Measurements from ENCODE around the gene STRC.
"Not testable (repeated sequence)": the region's sequence is repeated elsewhere in the genome, so short reads cannot be mapped to it uniquely, and the experiment has no call there.

Gene STRC

DNA sequence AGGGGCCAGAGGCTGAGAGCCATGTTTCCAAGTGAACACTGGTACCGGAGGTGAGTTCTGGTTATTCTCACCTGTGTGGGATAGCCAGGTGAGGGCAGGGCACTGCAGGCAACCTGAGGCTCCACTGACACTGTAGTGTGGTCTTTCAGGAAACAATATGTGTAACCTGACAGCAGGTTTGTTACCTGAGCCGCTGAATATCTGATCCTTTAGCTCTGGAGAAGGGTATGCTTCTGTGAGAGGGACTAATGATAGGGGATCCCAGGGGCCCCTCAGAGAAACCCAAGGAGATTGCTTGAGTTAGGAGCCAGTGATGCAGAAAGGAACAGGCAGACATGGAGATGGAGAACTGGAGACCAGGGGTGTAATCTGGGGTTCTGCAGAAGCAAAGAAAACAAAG, at the start of gene STRC:
Gene STRC (minus strand): TSS at position 101 of the 400 bp plus-strand sequence. CDS start 78 bp downstream, at position 23.
- not testable (repeated sequence) for DNase-seq

DNA sequence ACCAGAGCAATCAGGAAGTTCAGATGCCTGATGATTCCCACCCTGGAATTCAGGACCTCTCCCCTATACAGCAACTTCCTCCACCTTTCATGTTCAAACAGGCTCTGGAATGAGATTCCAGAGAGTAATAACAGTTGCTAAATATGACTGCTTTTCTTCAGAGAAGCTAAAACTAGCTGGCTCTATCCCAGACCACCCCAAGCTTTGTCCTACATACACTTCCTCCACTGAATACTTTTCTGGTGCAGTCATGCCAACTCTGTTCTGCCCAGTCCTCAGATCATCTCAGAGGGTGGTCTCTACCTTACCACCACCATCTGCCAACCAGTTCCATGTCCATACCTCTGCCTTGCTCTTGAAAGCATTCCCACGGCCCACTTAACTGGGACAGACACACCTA, 47.6 kb upstream of the STRC start:
- DNase-seq = not testable (repeated sequence)

DNA sequence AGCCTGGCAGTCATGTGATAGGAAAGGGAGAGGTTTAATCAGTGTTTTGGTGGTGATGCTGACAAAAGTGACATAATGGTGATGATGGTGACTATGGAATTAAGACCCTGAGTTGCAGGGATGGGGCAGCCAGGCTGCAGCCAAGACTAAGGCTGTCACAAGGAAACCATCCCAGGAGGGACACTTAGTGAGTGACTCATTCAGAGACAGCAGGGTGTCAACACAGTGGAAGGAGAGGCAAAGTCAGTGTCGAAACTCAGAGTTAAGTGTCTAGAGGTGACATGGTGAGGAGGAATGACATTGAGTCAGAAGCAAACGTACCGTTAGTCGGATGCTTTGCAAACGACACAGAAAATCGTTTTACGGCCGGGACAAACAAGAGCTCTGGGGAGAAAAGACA, 44.7 kb upstream of the STRC start:
- DNase-seq = not testable (repeated sequence)

DNA sequence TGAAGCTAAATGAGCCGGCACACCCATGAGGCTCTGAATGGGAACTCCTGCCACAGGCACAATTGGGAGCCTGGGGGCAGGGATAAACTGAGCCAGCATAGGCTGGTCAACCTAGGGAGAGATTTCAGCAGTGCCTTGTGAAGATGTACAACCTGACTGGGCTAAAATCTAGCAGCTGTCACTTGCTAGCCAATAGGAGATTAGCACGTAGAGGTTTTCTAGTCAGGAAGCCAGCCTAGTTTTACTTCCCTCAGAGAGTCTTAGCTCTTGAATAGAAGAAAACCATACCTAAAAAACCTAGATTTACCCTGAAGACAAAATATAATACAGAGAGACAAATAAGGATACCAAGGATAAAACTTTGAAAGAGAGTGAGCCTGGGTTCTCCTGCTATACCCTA, 43.7 kb upstream of the STRC start:
- not testable (repeated sequence) for DNase-seq

DNA sequence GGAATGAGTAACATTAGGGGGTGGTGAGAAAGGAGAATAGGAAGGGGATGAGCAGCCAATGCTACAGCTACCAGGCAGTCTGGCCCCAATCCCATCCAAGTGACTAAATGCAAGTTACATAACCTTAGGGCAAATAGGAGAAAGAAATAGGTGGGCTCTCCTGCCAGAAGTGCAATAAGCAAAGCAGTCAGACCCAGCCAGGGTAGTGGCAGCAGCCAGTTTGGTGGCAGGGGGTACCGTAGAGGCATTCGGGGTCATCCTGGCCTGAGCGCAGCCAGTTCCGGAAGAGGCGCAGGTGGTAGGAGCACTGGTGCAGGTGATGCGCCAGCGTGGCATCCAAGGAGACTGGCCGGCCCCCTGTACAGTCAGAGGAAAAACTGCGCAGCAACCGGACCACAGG, 41.1 kb upstream of the STRC start:
- not testable (repeated sequence) for DNase-seq

DNA sequence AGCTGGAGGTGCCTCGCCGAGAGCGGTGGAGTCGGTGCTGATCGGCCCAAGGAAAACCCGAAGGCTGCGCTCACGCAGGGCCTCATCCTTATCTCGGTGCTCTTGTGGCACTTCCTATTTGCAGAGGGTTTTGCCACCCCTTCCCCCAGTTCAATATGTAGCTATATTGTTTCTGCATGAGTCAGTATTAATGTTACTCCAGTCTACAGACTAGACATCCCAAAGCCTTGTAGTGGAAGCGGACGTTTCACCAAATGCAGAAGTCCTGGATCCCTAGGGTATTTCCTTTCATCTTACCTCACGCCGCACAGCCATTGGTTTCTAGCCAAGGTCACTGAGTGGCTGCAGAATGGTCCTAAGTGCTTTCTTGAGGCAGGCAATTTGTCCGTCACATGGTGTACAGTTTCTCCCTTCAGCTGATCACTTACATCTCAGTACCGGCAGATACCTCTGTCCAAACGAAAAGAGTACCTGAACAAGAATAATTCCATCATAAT, 30.9 kb upstream of the STRC start:
- DNase-seq = not testable (repeated sequence)

DNA sequence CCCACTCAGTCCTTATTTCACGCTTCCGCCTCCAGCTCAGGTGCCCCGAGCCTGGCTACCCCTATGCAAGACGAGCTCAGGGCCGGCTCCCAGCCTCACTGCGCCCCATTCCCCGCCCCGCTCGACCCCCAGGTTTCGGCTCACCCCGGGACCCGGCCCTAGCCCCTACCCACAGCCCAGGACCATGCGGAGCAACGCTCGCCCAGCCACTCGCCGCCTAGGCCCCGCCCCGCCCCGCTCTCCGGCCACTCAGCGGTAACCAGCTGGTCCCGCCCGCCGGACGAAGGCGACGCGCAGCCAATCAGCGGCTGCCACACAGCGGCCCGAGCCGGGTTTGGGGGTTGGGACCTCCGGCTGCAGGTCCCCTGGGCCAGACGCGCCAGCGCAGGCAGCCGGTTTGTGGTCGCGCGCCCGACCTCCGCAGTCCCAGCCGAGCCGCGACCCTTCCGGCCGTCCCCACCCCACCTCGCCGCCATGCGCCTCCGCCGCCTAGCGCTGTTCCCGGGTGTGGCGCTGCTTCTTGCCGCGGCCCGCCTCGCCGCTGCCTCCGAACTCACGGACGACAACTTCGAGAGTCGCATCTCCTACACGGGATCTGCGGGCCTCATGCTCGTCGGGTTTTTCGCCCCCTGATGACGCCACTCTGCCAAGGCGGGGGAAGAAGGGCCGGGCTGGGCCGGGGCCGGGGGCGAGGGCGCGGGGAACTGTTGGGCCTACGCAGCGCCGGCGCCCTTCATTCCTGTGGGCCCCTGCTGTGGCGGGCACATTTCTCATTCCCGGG, 30.2 kb upstream of the STRC start, which contains the start of gene CATSPER2:
Gene CATSPER2 (minus strand): TSS at position 196 of the 781 bp plus-strand sequence. CDS start 783 bp downstream, outside the sequence.
- DNase-seq = no peak

DNA sequence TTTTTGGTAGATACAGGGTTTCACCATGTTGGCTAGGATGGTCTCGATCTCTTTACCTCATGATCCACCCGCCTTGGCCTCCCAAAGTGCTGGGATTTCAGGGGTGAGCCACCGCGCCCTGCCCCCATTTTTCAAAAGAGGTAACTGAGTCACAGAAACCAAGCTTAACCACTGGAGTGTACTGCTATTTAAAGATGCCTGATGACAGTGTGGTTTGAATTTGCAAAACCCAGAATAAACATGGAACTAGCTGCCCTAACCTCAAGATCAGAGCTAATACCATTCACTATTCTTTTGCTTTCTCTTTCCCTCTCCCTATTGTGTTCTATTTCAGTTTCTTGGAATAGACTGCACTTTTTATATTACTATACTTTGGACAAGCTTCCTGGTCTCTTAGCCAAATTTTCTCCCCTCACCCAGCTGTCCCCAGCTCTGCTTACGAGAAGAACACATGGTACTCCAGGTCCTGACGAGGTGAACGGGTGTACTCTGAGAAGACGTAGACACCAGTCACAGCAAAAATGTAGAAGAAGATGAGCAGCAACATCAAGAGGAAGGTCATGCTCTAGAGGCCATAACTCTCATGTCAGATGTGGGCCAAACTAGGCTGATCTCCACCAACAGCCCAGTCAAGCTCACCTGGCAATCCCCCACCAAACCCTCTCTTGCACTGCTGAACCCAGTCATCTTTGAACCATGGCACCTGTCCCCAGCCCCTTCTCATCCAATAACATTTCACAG, 20.0 kb upstream of the STRC start:
- DNase-seq = not testable (repeated sequence)

DNA sequence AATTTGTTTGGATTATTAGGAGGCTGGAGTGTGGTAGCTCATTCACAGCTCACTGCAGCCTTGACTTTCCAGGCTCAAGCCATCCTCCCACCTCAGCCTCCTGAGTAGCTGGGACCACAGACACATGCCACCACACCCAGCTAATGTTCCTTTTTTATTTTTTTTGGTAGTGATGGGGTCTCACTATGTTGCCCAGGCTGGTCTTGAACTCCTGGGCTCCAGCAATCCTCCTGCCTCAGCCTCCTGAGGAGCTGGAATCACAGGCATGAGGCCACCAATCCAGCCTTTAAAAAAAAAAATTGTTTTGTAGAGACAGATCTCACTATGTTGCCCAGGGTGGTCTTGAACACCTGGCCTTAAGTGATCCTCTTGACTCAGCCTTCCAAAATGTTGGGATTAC, 8.3 kb upstream of the STRC start:
- DNase-seq = not testable (repeated sequence)

DNA sequence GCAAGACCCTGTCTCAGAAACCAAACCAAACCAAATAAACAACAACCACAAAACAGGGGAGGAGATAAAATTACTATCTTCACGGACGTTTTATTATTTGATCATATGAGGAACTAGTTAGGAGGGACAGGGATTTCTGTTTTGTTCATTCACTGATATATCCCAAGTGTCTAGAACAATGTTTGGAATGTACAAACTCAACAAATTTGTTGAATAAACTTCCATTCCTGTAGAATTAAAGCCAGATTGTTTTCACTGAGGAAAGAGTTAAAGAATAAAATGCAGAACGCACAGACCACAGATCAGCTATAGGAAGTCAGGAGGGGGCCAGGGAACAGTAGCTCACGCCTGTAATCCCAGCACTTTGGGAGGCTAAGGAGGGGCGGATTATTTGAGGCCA, 6.5 kb upstream of the STRC start:
- DNase-seq = no peak

DNA sequence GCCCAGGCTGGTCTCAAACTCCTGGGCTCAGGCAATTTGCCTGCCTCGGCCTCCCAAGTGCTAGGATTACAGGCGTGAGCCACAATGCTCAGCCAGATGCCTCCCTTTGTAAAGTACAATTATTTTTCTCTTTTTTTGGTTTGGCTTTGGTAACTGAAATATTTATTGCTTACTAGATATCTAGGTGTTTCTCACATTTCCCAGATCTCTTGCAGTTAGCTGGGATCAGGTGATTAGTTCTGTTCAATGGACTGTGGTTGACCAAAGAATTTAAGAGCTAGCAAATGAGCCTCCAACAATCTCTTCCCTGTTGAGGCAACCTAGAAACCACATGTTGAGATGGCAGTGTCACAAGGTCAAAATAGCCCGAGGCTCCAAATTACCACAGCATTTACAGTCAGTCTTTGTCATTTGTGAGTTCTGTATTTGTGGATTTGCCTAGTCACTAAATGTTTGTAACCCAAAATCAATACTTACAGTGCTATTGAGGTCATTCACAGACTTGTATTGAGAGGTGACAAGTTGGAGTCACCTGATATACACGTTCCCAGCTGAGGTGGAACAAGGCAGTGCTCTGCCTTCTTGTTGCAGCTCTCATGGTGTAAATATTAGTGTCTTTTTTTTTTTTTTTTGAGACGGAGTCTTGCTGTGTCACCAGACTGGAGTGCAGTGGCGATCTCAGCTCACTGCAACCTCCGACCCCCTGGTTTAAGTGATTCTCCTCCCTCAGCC, 3.6 kb upstream of the STRC start:
- not testable (repeated sequence) for DNase-seq

DNA sequence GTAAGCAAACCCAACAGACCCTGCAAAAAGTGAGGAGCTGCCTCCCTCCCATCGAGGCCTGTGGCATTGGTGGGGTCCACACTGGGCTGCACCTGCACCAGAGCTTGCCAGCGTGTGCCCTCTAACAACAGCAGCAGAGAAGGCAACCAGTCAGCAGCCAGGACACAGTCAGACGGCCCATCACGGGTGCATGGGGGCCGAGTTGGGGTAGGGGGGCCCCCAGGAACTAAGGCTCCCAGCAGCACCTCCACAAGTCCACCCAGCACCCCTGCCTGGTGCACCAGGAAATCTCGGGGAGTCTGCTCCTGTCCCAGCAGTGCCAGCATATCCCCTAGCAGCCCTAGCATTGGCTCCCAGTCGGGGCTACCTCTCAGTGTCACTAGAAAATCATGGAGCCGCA, 850 bp downstream of the STRC start:
- not testable (repeated sequence) for DNase-seq

DNA sequence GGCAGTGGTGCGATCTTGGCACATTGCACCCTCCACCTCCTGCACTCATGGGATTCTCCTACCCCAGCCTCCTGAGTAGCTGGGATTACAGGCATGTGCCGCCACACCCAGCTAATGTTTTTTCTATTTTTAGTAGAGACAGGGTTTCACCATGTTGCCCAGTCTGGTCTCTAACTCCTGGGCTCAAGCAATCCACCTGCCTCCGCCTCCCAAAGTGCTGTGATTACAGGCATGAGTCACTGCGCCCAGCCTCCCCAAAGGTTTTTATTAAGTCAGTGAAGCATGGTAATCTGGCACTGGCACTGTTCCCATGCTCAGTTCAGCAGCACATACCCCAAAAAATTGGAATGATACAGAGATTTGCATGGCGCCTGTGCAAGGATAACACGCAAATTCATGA, 16.4 kb downstream of the STRC start:
- not testable (repeated sequence) for DNase-seq

DNA sequence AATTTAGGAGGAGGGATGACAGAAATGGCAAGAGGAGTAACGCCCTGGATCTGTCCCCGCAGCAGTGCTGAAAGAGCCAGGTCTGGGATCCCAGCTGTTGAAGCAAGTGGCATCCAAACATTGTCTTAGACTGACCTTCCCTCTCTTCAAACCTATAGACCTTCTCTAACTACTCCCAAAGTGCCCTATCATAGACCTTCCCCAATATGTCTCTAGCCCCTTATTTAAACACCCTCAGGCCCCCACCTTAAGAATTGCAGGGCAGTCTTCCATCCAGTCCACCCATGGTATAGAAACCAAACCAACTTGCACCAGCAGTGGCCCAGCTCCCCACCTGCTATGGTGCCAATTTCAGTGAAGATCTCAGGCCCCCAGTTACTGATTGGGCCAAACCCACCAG, 18.4 kb downstream of the STRC start:
- not testable (repeated sequence) for DNase-seq

DNA sequence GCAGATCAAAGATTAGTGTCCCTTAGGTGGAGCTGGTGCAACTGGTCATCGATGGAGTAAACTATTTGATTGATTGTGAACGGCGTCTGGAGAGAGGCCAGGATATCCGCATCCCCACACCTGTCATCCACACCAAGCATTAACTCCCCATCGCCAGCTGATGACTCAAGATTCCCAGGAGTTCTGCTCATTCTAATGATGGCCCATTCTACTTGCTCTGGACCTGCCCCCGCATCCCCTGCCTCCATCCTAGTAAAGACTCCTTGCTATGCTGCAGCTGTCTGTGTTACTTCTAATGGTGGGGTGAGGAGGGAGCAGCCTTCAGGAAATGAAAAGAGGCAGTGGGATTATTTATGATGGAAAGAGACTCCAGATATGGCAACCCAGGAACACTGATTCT, 19.5 kb downstream of the STRC start:
- not testable (repeated sequence) for DNase-seq

DNA sequence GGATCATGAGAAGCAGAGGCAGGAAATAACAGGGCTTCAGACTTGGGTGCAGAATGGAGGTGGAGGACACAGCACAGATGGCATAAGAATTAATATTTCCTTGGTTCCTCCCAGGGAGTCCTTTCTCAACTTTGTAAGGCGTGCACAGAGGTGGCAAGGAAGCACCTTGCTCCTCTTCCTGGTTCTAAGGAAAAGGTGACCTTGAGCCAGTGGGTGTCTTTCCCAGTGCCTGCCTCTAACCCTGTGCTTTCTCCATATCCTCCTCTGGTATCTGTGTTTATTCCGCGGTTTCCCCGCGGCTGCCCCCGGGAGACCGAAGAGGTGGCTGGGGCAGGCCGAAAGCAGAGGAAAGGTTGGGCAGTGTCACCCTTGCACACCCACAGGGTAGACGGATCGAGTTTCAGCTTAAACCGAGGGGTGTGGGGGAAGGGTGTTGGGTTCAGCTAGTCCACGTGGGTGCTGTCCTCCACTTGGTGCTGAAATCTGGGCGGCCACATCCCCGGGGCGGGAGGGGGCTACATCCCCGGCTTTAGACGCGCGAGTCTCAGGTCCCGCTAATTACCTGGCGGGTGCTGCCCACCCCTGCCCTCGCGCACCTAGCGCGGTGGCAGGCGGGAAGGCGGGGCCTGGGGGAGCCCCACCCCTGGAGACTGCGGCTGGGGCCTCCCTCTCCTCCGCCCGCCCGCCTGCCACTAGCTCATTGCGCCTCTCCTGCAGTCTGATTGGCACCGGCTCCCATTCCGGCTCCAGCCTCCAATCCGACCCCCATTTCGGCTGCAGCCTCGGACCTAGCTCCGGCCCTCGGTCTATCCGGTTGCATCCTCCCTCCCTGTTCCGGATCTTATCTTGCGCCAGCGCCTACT, 25.0 kb downstream of the STRC start, which contains the start of gene CKMT1B:
Gene CKMT1B (plus strand): TSS at position 700 of the 863 bp plus-strand sequence. CDS start 192 bp downstream, outside the sequence.
- DNase-seq = not testable (repeated sequence)

DNA sequence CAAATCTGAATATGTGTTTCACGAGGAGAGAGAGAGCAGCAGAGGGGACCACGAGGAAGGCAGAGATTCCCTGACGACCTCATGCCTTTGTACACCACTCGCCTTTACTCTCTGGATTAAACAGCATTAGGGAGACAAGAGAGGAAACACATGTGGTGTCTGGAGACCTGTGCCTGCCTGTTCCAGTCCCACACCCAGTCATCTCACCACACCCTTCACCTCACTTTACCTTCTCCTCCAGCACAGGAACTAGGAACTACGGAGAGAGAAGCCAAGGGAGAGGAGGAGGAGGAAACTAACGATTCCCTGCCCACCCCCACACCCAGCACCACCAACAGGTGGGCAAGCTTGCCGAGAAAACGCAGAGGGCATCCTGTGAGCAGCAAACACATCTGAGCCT, 25.8 kb downstream of the STRC start:
- DNase-seq = not testable (repeated sequence)

DNA sequence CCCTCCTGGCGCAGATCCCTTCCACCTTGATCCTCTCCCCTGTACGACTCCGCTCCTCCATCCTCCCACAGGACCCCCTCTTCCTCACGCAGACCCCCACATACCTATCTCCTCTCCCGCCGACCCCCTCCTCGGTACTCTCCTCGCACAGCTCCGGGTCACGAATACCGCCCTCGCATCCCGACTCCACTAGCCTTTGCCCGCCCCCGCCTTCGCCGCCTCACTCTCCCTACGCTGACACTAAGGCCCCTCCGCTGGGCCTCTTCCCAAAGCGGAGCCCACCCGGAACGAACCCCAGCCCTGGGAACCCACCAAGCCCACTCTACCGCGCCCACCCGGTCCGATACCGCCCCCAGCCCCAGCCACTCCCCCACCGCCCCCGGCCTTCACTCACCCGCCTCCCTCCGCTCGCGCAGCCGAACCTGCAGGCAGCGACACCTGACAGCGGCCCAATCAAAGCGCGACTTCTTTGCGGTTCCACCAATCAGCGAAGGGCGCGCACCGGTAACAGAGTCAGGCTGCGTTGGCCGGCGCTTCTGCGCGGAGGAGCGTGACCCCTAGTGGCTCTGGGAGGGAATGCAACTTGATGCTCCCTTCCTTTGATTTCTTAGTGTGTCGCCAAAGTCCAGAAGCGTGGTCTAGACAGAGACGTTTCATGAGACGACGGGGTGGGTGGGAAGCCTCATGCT, 28.7 kb downstream of the STRC start, which contains the start of gene PPIP5K1:
Gene PPIP5K1 (minus strand): TSS at position 431 of the 689 bp plus-strand sequence. CDS start 5,704 bp downstream, outside the sequence.
- not testable (repeated sequence) for DNase-seq

DNA sequence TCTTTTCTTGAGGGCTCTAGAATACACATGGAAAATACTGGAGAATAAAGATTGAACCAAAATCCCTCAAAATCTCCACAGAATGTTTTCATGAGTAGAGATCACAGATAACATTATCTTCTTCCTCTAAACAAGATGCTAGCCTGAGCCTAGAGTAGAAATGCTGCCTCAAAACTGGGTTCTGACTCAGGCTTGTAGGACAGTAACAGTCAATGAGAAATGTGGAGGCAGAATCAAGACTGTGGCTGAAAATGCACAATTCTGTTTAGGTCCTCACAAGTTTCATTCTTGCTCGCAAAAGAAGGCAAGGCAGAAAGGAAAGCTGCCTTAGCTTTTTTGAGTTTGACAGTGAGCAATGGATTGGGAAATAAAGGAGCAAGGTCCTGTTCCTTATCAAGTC, 44.0 kb downstream of the STRC start:
- DNase-seq = not testable (repeated sequence)

DNA sequence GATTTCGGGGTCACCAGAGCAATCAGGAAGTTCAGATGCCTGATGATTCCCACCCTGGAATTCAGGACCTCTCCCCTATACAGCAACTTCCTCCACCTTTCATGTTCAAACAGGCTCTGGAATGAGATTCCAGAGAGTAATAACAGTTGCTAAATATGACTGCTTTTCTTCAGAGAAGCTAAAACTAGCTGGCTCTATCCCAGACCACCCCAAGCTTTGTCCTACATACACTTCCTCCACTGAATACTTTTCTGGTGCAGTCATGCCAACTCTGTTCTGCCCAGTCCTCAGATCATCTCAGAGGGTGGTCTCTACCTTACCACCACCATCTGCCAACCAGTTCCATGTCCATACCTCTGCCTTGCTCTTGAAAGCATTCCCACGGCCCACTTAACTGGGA, 52.0 kb downstream of the STRC start:
- not testable (repeated sequence) for DNase-seq

DNA sequence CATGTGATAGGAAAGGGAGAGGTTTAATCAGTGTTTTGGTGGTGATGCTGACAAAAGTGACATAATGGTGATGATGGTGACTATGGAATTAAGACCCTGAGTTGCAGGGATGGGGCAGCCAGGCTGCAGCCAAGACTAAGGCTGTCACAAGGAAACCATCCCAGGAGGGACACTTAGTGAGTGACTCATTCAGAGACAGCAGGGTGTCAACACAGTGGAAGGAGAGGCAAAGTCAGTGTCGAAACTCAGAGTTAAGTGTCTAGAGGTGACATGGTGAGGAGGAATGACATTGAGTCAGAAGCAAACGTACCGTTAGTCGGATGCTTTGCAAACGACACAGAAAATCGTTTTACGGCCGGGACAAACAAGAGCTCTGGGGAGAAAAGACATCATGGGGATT, 54.8 kb downstream of the STRC start:
- not testable (repeated sequence) for DNase-seq

All from NCI-H2029 (cell line).